CD4-positive, alpha-beta T cell treated with Interleukin-4 for 1 hour (primary cell): ENCODE measurements around the gene CLSTN3.

Experiments
- DNase-seq, 2 donors: peaks; one replicate each; pipeline ENCODE4 v3.0.0-alpha.2; 2020 to 2022

CLSTN3 gene

GRCh38 chr12:7128681-7129286 is 1.4 kb upstream of the CLSTN3 start, which contains the start of gene RBP5:
Gene RBP5 (minus strand): TSS chr12:7128889. CDS start chr12:7128775, 114 bp downstream.
- no peak for DNase-seq

GRCh38 chr12:7129287-7129871 is 792 bp upstream of the CLSTN3 start:
- no peak for DNase-seq

DNA sequence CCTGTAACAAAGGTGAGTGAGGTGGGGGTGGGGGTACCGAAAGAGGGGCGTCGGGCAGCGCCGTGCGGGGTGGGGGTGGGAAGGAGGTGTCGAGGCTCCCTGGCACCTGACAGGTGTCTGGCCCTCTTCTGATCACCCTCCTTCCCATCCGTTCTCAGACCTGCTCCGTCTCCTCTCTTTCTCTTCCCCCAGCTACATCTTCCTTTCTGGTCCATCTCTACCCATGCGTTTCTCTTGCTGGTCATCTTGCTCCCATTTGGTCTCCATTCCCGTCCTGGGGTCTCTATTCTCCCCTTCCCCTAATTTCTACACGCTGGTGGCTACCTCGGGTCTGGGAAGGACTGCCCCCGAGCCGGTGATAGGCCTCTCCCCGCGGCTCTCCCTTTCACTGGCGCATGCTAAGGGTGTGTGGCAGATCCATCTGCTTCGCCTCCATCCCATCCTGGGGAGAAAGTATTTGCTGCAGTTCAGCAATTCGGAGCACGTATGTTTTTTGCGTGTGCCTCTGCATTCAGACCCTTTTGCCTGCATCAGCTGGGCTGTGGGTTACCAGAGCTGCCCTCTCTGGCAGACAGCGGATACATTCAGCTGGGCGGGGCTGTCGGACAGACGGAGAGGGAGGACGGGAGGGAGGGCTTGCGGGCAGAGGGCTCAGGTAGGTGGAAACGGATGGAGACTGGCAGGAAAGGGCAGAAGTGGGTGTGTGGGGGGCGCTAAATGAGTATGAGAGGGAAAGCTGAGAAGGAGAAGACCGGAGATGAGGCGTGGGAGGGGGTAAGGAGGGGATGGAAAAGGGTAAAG is 730 bp downstream of the CLSTN3 start:
- DNase-seq = peak; percentile 51 to 59

GRCh38 chr12:7131502-7131866 is 1.3 kb downstream of the CLSTN3 start:
- DNase-seq = peak in 1 of 2 donors; percentile 37

GRCh38 chr12:7134396-7135166 is 4.4 kb downstream of the CLSTN3 start:
- no peak for DNase-seq

DNA sequence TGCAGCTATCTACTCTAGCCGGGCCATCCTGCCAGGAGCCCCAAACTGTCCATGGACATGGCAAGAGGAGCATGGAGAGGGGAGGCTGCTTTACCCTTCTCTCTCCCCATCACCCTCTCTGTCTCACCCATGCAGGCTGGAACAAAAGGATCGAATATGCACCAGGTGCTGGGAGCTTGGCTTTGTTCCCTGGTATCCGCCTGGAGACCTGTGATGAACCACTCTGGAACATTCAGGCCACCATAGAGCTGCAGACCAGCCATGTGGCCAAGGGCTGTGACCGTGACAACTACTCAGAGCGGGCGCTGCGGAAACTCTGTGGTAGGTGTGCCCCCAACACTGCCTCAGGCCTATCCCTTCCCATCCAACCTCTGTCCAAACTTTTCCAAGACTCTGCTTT is 5.9 kb downstream of the CLSTN3 start:
- DNase-seq = no peak

- DNase-seq = no peak
These were observed 6.5 kb downstream of the CLSTN3 start for GRCh38 chr12:7136676-7137075.

DNA sequence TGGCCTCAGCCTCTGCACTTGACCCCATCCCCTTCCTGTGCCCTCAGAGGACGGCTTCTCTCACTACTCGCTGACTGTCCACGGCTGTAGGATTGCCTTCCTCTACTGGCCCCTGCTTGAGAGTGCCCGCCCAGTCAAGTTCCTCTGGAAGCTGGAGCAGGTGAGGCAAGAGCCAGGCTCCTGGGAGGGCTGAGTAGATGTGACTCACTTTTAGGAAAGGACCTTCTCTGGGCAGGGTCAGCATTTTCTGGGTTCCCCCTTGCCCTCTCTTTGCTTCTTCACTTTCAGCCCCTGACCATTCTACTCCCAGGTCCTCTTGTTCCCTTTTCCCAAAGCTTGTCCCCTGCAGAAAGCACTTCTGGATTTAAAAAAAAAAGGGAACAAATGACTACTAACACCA is 7.7 kb downstream of the CLSTN3 start:
- no peak for DNase-seq

GRCh38 chr12:7139200-7139599 is 9.0 kb downstream of the CLSTN3 start:
- DNase-seq = no peak

- no peak for DNase-seq
These were observed 11.3 kb downstream of the CLSTN3 start for GRCh38 chr12:7141351-7142005.

DNA sequence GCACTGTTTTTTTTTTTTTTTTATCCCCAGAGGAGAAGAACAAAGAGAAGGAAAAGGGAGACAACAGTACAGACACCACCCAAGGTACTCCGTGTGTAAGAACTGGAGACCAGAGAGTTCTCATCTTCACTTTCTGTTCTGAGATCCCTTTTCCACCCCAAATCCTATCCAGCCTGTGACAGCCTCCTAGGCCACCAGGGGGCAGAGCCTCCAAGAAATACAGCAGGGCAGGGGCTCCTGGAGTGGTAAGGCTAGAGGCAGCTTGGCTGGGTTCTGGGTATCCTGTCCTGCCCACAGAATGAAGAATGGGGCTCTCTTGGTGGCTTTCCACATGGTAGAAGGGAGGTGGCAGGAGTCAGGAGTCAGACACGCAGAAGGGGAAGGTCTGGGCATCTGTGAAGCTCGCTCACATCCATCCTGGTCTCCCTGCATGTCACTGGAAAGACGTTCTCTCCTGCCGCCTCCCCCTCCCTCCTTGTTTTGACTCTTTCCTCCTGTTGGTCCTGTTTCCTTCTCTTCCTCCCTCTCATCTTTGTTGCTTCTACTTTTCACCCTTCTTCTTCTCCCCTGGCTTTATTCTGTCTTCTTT is 12.0 kb downstream of the CLSTN3 start:
- peak; percentile 46 to 59 for DNase-seq

GRCh38 chr12:7142809-7143465 is 12.8 kb downstream of the CLSTN3 start:
- no peak for DNase-seq

- no peak for DNase-seq
These were observed 13.4 kb downstream of the CLSTN3 start for GRCh38 chr12:7143564-7143963.

DNA sequence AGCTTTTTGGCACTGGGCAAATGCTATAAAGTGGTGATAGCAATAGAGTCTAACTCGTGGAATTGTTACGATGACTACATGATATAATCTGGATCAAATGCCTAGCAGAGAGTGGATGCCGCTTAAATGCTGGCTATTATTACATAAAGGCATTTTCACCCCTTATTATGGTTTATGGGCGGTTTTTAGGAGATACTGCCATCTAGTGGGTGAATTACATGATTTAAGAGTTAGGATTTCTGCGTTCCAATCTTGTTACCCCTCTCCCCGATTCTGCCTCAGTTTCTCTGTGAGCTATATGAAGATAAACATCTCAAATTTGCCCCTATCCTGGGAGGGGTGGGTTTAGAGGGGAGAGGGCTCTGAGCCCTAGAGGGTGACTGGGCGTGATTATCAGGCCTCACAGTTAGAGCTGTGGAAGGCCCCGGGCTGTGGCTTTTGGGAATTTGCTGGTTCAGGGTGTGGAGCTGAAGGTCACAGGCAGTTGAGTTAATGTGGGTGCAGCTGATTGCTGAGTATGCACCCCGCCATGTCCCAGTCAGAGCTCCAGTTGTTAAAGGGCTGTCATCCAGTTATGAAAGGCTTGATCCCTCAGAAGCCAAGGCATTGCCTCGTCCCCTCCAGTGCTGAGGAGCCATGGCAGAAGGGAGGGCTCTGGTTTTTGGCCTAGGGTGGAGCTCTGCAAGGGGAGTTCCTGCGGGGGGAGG is 14.4 kb downstream of the CLSTN3 start:
- peak in 1 of 2 donors; percentile 45 for DNase-seq

GRCh38 chr12:7145671-7146070 is 15.5 kb downstream of the CLSTN3 start:
- DNase-seq = no peak

DNA sequence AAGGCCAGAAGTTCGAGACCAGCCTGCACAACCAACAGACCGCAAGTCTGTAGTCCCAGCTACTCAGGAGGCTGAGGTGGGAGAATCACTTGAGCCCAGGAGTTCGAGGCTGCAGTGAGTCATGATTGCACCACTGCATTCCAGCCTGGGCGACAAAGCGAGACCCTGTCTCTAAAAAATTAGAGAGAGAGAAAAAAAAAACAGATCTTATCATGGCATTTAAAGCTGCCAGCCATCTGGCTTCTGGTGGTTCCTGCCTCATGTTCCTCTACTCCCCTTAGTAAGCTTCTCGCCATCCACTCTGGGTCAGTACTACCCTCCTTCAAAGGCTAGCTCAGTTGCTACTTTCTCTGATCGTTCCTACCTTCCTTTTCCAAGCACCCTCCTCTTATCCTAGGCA is 16.1 kb downstream of the CLSTN3 start:
- no peak for DNase-seq

- DNase-seq = no peak
These were observed 16.7 kb downstream of the CLSTN3 start for GRCh38 chr12:7146906-7147305.

- DNase-seq = no peak
These were observed 20.2 kb downstream of the CLSTN3 start for GRCh38 chr12:7150356-7150755.

- no peak for DNase-seq
These were observed 20.7 kb downstream of the CLSTN3 start for GRCh38 chr12:7150841-7151240.

DNA sequence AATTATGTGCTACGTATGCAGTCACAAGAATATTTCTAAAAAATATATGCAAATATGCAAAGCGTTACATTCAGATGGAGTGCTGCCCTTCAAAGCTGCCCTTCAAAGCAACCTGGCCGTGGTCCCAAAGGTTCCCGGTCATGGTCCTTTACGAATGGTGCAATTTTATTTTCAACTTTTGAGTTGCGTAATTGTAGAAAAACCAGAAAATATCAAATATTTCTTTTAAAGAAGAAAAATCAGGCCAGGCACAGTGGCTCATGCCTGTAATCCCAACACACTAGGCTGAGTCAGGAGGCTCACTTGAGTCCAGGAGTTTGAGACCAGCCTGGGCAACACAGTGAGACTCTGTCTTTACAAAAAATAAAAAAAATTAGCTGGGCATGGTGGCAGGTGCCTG is 21.4 kb downstream of the CLSTN3 start:
- DNase-seq = no peak

DNA sequence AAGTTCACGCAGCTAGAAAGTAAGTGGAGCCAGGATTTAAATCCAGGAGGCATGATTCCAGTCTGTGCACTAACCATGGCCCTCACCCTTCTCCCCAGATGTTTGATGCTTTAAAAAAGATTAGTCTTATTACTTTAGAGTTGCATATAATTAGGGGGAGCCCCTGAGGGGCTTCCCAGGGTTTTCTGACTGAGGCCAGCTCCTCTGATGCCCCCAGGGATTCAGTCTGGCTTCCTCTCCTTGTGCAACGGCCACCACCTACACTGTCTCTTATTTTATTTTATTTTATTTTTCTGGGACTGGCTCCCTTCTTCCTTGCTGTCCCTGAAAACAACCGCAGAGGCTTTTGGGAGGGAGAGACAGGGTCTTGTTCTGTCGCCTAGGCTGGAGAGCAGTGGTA is 22.6 kb downstream of the CLSTN3 start:
- DNase-seq = no peak
